C4-2B (cell line): ENCODE data around the gene CAB39L.

Source experiments
- H3K27ac ChIP-seq: fragments of 450-650 bp; 2 replicates; pipeline ENCODE4 v1.5.1; 2017
- ZFX ChIP-seq: fragments of 450-650 bp; IDR thresholded peaks from 2 replicates; pipeline ENCODE4 v1.6.1; 2017
- TF ChIP-seq, protein P1 (sequence below): fragments of 450-650 bp; conservative IDR thresholded peaks from 2 replicates; pipeline ENCODE4 v1.5.1; 2017; ENCODE audit warnings: mild to moderate bottlenecking

CAB39L gene

DNA sequence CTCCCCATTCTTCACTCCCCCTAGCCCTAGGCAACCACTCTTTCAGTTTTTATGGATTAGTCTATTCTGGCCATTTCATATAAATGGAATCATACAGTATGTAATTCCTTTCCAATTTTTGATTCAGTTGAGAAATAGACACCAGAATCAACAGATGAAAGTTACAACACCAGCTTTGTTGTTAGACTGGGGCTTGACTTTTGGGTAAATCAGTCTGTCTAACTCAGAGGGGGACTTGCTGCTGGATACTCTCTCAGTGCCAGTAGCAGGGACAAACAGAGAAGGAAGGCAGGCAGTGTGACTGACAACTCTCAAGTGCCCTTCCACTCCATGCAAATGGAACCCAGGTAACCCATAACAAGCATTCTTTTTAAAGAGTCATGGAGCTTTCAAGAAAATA, 155.4 kb downstream of the CAB39L start:
- no peak overlapping the region for H3K27ac ChIP-seq
- no peak for TF ChIP-seq ZFX
- TF ChIP-seq, protein P1, sequence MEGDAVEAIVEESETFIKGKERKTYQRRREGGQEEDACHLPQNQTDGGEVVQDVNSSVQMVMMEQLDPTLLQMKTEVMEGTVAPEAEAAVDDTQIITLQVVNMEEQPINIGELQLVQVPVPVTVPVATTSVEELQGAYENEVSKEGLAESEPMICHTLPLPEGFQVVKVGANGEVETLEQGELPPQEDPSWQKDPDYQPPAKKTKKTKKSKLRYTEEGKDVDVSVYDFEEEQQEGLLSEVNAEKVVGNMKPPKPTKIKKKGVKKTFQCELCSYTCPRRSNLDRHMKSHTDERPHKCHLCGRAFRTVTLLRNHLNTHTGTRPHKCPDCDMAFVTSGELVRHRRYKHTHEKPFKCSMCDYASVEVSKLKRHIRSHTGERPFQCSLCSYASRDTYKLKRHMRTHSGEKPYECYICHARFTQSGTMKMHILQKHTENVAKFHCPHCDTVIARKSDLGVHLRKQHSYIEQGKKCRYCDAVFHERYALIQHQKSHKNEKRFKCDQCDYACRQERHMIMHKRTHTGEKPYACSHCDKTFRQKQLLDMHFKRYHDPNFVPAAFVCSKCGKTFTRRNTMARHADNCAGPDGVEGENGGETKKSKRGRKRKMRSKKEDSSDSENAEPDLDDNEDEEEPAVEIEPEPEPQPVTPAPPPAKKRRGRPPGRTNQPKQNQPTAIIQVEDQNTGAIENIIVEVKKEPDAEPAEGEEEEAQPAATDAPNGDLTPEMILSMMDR = no peak

DNA sequence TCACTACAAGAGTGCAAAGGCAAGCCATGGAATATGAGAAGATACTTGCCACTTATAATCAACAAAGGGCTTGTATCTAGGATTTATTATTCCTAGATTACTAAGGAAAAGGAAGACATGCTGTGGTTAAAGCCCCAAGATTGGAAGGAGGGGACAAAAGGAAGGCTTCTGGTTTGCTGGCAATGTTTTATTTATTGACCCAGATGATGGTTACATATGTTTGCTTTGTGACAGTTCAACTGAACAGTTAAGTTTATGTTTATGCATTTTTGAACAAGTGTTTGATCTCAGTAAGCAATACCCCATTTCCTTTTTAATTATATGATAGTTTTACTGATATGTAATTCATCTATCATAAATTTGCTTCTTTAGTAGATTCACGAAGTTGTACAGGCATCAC, 155.9 kb downstream of the CAB39L start:
- TF ChIP-seq ZFX = no peak
- TF ChIP-seq, protein P1 = no peak
- H3K27ac ChIP-seq = no peak overlapping the region

DNA sequence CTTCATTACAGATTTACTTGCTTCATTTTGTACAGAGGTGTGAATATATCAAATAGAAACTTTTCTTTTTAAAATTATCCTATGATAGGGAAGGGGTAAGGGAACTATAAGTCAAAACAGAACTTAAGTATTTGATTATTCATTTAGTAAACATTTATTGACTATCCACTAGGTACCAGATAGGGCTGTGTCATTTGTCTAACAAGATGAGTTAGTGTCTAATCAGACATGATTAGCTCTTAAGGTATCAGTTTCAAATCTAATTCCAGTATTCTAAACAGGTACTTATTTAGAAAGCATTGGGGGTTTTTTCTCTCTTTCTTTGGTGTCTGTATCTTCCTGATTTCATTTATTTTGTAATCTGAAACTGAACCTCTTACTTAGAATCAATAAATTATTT, 164.0 kb downstream of the CAB39L start:
- H3K27ac ChIP-seq = no peak overlapping the region
- TF ChIP-seq, protein P1 = no peak

DNA sequence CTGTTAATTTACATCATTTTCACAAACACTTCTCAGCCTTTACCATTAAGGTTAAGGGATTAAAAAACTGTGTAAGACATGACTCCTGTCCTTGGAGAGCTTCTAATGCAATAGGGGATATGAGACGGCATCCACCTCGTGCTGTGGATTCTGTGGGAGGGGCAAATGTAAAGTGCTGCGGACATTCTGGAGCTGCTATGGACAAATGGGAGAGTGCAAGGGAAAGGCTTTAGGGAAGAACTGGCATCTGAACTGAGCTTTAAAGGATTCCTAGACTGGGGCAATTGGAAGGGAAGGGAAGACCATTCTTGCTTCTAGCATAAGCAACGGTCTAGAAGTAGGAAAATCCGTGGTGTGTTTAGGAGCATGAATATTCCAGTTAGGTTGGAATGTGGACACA, 164.8 kb downstream of the CAB39L start:
- TF ChIP-seq, protein P1 = no peak
- TF ChIP-seq ZFX = no peak
- H3K27ac ChIP-seq = no peak overlapping the region

DNA sequence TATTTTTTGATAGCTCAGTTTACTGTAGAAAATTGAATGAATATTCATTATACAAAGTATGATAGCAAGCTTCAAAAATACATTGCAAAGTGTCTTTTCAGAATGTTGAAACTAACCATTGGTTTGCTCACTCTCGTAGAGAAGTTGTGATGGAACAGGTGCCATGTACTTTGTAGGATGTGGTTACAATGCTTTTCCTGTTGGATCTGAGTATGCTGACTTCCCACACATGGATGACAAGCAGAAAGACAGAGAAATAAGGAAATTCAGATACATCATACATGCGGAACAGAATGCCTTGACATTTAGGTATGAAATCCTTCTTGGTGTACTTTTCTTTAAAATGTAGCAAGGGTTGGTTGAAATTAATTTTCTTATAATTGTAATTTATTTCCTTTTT, 165.7 kb downstream of the CAB39L start:
- TF ChIP-seq, protein P1 = no peak
- no peak for TF ChIP-seq ZFX
- H3K27ac ChIP-seq = no peak overlapping the region

DNA sequence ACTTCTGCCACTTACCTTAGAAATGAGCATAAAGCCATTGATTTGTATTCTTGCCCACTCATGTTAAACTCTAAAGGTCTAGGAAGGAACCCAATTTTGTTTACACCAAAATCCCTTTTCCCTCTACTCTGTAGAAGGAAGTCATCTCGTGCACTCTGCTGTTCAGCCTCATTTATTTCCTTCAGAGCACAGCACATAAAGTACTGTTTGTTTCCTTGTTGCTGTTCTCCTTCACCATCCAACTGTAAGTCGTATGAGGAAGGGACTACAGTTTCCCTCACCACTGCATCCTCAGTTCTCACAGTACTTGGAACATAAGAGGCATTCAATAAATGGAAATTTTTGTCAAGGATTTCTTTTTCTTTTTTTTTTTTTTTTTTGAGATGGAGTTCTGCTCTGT, 171.6 kb downstream of the CAB39L start:
- TF ChIP-seq, protein P1 = no peak
- TF ChIP-seq ZFX = no peak
- no peak overlapping the region for H3K27ac ChIP-seq

DNA sequence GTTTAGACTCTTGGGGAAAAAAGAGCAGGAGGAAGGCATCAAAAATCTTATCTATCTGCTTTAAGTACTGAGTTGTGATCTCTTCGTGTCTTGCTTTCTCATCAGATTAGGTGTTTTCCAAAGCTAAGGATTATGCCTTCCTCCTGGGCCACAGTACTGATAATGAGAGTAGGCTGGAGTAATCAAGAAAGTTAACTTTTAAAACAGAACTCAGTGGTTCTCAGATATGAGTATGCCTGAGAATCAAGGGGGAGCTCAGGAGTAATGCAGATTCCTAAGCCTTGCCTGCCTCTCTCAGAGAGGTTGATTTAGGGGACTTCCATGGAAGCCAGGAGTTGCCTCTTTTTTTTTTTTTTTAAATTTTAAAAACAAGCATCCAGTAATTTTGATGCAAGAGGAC, 172.6 kb downstream of the CAB39L start:
- no peak overlapping the region for H3K27ac ChIP-seq
- TF ChIP-seq ZFX = no peak
- TF ChIP-seq, protein P1 = no peak
